Stimulated activated CD8-positive, alpha-beta memory T cell treated with anti-CD3 and anti-CD28 coated beads, Interleukin-4, amount 100 ng/mL, for 4 hours (primary cell): ENCODE results near the gene CEACAM3.

Experiments
- DNase-seq, 2 donors: peaks; one replicate each; pipeline ENCODE4 v3.0.0-alpha.2; 2020; ENCODE audit warnings: low read depth in 2 of 2, low spot score in 1 of 2

The CEACAM3 gene

DNA sequence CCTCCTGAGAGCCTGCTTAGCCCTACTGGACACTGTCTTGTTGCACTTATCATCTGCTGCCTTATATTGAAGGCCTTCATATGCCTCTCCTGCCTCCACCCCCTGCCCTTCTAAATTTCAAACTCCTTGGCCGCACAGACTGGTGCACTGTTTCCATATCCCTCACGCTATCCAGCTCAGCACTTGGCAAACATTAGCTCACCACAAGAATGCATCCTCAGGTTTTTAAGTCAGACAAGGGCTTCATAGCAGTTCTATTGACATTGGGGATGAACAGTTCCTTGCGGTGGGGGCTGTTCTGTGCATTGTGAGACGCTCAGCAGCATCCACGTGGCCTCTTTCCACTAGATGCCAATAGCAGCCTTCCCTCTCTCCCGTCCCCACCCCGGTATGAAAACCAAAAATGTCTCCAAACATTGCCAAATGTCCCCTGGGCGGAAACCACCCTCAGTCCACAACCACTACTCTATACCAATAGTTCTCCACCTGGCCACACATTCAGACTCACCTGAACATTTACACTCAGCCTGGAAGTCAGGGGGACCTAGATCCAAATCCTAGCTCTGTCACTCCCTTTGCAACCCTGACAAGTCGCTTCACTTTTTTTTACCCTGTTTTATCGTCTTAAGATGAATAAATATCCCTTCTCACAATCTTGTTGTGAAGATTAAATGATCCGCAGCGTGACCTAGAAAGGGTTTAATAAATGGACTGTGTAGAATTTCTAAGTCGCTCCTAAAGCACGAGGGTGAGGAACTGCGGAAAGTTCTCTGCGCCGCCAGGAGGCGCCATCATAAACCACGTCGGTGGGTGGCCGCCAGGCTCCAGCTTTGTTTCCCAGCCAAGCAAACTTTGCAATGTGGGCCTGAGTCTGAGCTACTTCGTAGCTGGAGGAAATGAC lies 3.6 kb upstream of the CEACAM3 start:
- peak in 1 of 2 donors; percentile 14 for DNase-seq

DNA sequence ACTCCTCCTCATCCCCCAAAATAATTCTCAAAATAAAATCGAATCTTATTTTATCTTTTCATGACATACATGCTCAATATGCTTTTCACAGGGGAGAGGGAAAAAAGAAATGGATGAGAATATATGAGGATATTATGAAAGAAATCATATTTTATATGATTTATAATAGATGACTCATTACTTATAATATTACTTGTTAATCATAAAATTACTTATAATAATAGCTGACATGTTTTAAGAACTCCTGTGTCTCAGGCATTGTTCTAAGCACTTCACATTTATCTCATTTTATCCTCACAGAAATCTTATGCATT lies 3.0 kb upstream of the CEACAM3 start:
- DNase-seq = no peak

DNA sequence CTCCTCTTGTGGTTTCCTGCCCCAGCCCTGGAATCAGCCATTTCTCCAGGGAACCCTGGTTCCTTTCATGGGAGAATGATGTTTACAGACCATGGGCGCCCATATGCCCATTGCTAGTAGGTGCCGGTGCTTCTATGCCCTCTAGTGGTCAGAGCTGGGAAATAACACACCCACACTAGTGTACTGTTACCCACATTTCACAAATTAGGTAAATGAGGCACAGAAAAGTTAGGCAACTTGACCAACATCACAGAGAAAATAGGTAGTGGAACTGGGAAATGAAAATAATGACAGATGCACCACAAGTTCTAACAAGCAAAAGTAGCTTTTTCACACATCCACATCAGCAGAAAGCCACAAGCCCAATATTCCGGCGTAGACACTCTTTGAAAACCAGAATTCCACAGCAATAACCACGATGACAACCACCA lies 1.3 kb upstream of the CEACAM3 start:
- DNase-seq = peak; percentile 23 to 27

DNA sequence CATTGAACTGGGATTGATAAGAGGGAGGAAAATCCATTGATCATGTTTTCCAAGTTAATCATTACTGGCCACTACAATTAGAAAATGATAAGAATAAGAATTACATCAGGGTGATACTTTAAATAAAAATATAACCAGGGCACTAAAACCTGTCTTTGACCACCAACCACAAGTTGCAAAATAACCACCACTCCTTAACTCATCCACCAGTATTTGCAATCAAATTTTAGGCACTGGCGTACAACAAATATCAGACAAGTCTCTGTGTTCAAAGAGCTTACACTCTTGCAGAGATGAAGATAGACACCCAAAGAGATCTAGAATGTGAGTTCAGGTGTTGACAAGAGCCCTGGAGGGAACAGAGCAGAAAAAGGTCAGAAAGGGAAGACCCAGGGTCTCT lies 514 bp downstream of the CEACAM3 start:
- no peak for DNase-seq

DNA sequence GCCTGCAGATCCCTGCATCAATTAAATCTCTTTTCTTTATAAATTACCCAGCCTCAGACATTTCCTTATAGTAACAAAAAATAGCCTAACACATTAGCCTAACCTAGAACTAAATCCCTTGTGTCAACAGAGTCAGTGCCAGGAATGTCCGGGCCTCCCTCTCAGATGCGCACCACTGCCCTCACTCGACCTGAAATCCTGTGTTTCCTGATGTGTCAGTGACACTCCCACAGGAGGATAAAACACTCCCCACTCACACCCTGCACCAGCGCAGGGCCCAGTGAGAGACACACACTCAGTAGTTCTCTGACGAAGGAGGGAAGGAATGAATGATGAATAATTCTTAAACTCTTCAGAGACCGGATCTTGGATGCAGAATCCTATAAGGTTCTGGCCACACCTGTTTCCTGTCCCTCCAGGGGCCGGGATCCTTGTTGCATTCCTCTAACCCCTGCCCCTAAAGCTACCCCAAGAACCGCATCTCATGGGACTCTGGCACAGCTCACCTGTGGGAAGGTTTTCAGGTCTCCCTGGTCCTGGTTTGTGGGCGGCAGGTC lies 3.1 kb downstream of the CEACAM3 start:
- DNase-seq = no peak

DNA sequence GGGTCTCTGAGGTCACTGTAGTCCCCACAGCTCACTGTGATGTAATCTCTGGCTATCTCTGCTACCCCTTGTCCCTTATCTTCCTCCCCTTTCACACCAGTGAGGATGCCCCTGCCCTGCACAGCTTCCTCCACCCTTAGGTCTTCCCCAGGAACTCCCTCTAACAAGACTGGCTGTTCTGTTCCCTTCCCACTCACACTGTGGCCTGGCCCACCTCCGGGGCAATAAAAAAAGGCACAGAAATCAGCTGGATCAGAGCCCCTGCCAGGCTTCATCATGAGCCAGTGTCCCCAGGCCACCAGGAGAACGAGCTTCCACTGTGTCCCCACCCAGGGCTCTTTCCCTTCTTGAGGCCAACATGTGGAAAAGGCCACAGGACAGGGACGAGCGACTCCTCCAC lies 4.6 kb downstream of the CEACAM3 start:
- DNase-seq = no peak

DNA sequence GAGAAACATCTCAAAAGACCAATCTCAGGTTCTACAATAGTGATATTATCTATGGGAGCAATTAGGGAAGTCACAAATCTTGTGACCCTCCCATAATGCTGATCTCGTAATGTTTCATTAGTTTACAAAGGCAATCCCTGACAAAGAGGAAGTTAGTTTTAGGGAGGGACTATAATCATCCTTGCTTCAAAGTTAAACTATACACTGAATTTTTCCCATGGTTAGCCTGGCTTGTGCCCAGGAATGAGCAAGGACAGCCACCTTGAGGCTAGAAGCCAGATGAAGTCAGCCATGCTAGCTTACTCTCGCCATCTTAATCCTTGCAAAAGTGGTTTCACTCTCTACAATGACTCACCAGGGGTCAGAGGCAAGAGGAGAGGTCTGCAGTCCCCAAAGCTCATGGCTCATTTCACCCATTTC lies 5.4 kb downstream of the CEACAM3 start:
- no peak for DNase-seq

DNA sequence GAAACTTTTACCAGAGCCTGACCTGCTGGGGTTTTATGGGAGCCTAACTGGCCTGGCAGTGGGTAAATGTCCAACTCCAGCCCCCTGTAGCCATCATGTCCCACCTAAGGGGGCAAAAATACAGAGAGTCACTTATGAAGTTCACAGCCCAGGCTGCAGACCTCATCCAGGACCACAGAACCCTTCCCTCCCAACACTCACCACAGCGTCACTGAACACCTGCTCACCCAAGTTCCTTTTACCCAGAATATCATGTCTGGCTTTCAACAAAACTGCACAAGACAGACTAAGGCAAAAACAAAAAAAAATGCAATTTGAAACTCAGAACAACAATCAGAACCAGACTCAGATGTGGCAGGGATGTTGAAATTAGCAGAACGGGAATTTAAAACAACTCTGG lies 6.4 kb downstream of the CEACAM3 start:
- DNase-seq = no peak

DNA sequence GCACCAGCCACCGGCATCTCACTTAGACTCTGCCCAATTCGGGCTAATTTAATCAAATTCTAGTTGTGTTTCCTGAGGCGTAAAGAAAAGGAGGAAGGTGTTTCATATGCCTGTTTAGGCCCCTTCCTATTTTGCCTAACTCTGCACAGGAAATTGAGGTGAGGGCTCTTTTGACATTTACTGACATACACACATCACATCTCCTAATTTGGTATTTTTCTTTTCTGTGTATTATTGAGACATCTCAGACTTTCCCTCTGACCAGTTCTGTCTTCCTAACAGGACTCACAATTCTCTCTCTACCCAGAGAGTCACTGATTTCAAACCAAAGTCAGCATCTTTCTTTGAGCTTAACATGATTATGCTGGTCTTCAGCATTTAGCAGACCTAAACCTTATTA lies 7.9 kb downstream of the CEACAM3 start:
- no peak for DNase-seq

DNA sequence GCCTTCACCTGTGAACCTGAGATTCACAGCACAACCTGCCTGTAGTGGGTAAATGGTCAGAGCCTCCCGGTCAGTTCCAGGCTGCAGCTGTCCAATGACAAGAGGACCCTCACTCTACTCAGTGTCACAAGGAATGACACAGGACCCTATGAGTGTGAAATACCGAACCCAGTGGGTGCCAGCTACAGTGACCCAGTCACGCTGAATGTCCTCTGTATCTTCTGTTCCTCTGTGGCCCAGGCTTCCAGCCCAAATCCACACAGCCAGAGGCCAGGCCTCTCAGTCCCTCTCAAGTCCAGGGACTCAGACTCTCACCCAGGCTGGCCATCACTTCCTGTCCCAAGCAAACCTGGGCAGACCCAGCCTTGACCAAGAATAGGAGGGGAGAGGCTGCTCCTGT lies 10.8 kb downstream of the CEACAM3 start:
- no peak for DNase-seq

DNA sequence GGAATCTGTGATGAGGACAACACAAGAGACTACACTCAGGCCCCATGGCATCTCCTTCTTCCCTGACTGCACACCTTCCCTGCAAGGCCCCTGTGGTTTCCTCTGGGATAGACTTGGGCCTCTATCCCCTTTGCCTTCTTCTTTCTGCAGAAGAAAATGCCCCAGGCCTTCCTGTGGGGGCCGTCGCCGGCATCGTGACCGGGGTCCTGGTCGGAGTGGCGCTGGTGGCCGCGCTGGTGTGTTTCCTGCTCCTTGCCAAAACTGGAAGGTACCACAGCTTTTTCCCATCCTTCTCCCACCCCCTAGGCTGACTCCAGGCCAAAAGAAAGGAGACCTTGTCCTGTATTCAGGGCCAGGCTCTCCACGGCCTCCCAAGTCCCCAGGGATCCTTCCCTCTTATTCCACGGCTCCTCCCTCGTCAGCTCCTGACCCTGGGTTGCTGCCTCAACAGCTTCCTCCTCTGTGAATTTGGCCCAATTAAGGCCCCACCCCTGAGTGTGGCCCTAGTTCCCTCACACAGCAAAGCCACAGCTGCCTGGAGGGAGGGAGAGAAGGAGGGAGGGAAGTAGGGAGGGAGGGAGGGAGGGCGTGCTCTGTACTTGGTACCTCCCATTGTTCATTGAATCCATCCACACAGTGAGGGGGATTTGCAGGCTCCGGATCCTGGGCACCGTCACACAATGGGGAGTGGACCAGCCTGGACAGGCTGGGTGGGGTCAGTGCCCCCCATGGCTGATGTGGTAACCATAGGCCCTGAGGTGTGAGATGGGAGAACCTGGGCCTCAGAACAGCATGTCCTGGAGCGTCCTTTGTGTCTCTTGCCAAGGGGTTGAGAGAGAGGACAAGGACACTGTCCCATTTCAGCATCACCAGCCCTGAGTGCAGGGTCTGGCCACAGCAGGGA lies 12.5 kb downstream of the CEACAM3 start:
- DNase-seq = no peak

DNA sequence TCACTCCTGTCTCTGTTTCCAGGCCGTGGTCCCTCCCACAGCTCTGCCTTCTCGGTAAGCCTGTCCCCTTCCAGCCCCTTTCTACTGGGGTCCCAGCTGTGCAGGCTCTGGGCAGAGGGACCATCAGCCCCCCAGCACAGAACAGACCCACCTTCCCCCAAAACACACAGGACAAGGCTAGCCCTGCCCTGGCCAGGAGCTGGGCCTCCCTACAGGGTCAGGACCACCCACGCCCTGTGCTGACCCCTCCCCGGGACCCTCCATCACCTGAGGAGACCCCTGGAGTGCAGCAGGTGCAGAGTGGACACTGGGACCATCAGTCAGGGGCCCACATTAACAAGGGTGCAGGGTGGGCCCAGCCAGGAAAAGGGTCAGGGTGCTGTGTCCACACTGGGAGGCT lies 13.9 kb downstream of the CEACAM3 start:
- no peak for DNase-seq

DNA sequence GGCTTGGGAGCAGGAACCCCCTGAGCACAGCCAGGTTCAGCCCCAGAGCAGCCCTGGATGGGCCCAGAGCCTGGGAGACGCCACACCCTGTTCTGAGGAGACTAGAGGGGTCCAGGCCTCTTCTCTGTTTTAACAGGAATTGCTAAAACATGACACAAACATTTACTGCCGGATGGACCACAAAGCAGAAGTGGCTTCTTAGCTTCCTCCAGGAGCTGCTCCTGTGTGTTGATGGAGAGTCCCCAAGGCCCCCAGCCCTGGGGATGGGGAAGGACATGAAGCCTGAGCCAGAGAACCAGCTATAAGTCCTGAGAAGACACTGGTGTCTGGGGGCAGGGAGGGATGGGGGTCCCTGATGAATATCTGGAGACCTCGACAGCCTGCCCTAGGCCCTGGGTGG lies 14.6 kb downstream of the CEACAM3 start:
- DNase-seq = no peak

DNA sequence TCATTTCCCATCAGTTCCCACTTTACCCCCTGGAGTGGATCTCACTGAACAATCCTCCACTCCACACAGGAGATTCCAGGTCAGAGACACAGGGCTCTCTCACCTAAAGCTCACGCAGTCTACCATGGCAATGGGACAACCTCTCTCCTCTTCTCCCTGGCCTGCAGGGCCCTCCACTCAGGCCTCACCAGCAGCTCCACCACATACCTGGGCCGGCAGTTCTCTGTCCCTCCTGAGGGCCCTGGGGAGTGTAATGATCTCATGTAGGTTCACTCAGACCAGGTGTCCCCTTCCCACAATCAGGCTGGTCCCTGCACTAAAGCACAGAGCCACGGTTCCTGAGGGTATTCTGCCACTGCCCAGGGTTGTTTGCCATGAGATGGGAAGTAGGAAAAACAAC lies 15.6 kb downstream of the CEACAM3 start:
- no peak for DNase-seq

DNA sequence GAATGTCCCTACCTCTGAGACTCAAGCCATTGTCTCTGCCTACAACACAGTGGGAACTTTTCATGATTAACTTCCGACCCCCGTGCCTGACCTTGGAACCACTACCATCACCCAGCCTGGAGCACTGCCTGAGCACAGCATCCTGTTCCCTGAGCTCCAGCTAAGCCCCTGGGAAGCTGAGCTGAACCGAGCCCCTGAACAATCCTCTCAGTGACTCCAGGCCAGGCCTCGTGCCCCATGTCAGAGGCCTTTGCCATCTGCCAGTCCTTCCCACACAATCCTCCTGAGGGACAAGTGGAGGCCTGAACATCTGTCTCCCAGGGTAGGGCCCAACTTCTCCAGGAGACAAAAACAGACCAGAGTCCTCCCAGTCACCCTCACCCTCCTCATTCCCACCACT lies 17.5 kb downstream of the CEACAM3 start:
- DNase-seq = no peak

DNA sequence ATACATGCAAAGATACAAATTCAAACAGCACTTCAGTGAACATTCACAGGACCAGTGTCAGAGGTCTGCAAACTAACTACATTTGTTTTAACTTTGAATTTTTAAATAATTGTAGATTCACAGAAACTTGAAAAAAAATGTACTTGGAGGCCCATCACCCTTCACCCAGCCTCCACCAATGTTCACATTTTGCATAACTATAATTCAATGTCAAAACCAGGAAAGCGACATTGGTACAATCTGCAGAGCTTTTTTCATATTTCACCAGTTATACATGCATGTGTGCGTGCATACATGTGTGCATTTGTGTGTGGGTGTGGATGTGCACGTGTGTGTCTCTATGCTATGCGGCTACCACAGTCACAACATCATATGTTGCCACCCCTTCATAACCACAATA lies 18.9 kb downstream of the CEACAM3 start:
- DNase-seq = no peak

DNA sequence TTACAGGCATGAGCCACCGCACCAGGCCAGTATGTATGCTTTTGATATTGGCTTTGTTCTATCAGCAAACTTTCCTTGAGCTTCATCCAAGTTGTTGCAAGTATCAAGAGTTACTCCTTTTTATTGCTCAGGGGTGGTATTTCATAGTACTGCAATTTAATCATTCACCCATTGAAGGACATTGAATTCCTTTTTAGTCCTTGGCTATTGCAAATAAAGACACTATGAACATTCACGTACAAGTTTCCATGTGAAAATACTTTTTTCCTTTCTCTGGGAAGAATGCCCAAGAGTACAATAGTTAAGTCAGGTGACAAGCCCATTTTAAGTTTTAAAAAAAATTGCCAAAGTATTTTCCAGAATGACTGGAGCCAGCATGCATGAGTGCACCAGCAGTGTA lies 20.4 kb downstream of the CEACAM3 start:
- no peak for DNase-seq

DNA sequence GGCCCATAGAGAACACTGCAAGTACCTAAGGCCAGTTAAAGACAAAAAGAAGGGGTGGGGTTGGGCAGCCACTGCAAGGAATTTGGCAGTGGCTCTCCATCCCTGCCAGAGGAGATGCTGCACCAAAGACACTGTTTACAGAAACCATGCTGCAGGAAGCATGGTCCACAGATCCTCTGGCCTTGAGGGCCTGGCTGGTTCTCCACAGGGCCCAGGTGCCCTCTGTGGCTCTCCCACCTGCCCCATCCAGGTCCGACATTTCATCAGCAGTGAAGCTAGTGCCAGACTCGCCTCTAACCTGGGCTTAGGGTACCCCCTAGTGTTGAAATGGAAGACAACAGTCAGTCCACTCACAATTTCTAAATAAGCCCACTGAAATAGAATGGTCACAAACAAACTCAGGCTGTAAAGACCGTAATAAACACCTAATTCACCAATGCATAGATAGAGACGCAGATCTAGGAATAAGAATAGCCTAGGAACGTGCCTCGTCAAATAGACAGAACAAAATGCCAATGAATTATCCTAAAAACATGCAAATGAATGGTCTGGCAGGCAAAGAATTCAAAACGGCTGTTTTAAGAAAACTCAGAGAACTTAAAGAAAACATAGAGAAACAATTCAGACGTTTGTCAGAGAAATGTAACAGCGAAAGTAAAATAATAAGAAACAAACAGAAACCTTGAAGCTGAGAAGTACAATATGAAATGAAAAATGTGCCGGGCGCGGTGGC lies 24.8 kb downstream of the CEACAM3 start:
- DNase-seq = no peak

DNA sequence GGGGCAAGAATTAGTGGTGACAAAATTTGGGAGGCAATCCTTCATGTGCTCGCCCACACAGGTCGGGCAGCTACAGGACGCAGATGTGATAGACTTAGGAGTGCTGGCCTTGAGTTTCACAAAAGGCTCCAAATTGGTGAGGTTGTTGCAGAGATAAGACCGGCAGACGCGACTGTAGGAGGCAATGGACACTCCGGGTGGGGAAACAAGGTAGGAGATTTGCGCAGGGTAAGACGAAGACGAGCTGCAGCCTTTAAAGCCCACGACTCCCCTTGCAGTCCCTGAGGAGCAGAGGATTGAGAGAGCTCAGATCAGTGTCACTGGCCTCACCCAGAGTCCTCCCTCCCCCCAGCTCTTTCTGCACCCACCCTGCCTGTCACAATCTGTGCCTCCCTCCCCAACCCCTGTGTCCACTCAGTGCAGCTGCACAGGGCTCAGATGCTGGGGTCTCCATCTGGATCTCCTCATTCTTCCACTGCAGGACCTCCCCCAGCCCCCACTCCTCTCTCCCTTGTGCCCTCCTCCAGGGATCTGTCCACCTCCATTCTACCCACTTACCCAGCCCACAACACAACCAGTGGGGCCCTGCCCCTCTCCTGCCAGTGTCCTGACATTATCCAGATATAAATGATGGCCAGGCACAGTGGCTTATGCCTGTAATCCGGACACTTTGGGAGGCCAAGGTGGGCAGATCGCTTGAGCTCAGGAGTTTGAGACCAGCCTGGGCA lies 41.8 kb downstream of the CEACAM3 start:
- DNase-seq = no peak

DNA sequence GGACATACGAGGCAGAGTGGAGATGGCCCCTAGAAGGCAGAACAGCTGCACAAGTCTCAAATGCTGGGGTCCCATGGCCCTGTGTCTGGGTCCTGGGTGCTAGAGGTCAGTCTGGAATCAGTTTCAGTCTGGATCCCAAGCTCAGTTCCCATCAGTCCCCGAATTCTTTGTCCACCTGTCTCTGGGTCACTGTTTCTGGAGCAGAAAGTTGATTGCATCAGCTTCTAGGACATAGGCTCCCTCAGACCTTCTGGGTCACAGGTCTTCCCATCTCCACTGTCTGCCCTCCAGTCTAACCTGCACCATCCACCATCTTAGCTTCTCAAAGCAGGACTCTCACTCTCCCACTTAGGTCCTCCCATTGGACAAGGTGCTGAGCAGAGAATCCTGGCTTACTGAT lies 42.8 kb downstream of the CEACAM3 start:
- DNase-seq = no peak

DNA sequence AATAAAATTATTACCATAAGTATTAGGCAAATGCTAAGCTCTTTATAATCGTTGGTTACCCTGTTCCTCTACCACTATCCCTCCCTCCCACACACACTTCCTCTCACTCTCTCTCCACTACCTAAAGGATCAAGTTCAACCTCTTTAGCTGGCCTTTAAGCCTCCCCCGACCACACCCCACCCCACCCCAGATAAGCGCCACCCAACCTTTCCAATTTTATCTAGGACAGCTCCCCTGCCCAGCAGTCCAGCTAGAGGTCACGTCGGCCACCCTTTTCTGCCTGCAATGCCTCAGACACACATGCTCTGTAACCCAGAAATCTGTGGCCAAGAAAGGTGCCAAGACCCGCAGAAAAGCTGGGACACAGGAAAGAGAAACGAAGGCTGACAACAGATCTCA lies 47.0 kb downstream of the CEACAM3 start:
- DNase-seq = no peak
